Forelimb muscle (tissue), 1 donor: Measurements from ENCODE around the gene PKP4. TPM values are rescaled to one million over a fixed set of nuclear protein-coding genes. Genes with fewer than 3 reads are reported as not detected.
"Not testable (repeated sequence)": the region's sequence is repeated elsewhere in the genome, so short reads cannot be mapped to it uniquely, and the experiment has no call there.

Source experiments
- DNase-seq: peaks from one replicate; pipeline ENCODE4 v3.0.0-alpha.2; 2013; ENCODE audit warnings: low read depth
- polyA plus RNA-seq: library from polyadenylated mRNA; unstranded; fragments of 120-200 nt; gene quantifications from one replicate; pipeline ENCODE4 v1.2.1, GENCODE V29; 2013; ENCODE audit not compliant: insufficient read length

Gene PKP4
- polyA plus RNA-seq, 1 donor, result 27.0 TPM

- not testable (repeated sequence) for DNase-seq
These were observed 16.1 kb downstream of the PKP4 start for GRCh38 chr2:158472829-158473228.

- not testable (repeated sequence) for DNase-seq
These were observed 16.5 kb downstream of the PKP4 start for GRCh38 chr2:158473300-158473699.

DNA sequence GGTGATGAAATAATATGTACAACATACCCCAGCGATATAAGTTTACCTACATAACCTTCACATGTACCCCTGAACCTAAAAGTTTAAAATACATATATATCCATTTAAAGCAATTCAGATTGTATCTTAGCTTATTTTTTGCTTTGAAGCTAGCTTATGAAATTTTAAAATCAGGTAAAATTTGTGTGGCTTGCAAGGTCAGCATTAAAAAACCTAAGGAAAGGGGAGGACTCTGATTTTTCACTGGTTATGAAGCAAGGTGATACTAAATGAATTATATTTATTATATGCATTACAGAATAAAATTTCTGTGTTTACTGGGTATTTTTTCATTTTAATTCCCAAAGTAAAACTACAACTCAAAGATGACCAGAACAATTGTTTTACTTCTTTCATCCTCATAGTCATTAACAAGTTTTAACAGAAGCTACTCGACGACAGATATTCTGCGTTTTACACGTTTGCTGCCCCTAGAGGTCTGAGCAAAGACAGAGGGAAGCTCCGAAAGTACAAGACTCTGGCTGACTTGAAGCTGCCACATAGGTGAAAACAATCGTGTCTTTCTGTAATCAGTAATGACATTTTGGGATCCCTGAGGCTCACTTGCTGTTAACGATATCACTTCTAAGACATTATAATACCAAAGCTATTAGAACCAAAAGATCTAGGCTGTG, 17.1 kb downstream of the PKP4 start:
- DNase-seq, result no peak

DNA sequence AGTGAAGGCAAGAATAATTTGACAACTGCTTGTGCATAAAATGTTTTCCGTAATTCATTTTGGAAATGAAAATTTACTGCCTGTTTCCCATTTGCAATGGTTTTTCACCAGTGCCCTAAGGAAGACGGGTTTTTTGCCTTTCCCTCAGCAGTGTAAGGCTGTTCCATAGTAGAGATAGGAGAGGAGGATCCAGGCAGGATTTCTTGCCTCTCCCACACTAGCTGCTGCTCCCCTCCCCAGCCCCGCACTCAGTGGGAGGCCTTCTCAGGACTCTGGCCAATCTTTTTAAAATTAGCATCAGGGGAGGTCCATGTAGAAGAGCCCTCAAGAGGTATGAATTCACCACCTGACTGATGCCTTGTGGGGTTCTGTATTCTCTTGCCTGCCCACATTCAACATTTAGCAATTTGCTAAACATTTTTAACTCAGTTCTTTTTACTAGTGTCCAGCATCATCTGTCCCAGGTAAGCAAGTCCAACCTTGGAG, 17.8 kb downstream of the PKP4 start:
- DNase-seq, result not testable (repeated sequence)

DNA sequence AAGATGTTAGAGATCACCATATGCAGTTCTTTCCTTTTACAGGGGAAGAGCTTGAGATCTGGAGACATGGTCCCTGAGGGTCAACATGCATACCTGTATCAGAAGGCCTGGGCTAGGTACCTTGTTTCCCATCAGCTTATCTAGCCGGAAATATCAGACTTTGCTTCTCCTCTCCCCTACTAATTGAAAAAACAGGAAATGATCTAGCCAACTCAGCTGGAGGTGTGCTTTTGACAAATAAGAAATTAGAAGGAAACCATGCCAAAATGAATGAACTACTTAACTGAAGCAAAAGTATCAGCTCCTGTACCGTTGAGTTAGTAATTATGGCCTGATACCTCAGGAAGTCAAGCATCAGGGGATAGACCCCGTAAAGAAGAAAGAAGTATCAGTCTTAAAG, 20.4 kb downstream of the PKP4 start:
- DNase-seq, result no peak

- no peak for DNase-seq
These were observed 21.5 kb downstream of the PKP4 start for GRCh38 chr2:158478237-158478636.

DNA sequence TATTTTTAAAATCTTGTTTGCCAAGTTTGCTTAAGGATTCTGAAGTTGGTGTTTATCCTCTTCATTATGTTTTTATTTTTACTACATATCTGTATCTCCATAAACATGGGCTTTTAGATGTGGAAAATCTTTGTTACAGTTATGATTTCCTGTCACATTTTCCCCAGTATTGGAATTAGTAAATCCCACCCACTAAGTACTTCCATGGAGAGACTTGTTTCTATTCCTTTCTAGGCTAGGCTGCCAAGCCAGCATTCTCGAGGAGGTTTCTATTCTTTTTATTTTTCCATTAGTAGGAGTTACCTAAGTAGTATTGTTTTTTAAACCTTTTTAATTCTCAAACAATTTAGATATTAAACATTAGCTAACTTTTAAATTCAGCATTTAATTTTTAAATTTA, 22.1 kb downstream of the PKP4 start:
- no peak for DNase-seq

DNA sequence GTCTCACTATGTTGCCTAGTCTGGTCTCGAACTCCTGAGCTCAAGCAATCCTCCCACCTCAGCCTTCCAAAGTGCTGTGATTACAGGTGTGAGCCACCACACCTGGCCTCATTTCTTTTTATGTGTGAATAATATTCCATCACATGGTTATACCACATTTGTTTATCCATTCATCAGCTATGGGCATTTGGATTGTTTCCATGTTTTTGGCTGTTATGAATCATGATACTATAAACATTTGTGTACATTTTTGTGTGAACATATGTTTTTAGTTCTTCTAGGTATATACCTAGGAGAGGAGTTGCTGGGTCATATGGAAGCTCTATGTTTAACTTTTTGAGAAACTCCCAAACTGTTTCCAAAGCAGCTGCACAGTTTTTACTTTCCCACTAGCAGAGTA, 24.4 kb downstream of the PKP4 start:
- DNase-seq, result no peak

- no peak for DNase-seq
These were observed 25.8 kb downstream of the PKP4 start for GRCh38 chr2:158482594-158482993.

DNA sequence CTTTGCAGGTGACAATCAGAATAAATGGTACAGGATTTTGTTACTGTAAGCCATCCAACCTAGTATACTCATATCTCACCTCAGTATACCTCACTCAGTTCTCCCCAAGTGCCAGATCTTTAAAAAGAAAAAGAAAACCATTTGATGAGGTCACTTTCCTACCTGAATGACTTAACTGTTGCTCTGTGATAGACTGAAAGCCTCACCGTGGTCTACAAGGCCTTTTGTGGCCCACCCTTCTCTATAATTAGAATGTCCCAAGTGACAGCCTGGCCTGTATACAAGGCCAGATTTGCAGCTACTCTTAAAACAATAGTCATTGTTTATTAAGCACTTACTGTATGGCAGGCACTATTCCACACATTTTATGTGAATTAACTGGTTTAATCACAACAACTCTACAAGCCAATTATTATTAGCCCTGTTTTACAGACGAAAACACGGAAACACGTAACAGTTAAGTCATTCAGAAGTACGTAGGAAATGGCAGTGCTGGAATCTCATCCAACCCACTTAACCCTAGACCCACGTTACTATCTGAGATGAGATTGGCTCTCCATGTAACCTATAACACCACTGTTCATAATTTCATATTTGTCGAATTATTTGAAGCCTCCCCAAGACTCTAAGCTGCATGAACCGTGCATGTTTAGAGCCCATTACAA, 28.3 kb downstream of the PKP4 start:
- no peak for DNase-seq

DNA sequence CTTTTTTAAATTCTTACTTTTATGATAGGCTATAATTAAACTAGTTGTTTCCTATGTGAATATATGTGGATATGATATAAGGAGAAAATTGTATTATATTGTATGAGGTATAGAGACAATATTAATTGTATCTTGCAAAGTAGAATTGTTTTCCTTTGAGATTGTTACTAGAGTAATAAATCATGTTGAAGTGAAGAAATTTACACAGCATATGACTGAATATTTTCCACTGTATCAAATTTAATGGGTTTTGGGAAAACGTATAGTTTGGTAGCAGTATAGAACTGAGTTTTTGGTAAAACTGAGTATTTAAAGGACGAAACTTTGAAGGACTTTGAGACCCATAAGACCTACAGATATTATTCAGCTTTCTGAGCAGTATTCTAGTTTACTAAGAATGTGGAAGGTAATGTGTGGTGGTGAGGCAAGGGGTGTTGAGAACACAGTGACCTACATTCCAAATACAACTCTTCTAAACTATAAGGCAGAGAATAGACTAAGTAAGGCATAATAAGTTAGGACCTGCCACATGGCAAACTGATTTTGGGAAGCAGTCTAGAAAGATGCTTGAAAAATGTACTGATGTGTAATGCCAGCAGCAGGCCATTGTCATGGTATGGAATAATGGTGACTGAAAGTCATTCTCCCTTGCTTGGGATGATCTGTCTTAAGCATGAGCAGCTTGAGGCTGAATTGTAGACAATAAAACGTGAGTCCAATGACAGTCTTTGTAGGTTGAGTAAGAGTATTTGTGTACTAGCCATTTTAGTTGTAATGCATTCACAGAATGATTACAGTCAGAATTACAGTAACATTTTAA, 29.6 kb downstream of the PKP4 start:
- no peak for DNase-seq

DNA sequence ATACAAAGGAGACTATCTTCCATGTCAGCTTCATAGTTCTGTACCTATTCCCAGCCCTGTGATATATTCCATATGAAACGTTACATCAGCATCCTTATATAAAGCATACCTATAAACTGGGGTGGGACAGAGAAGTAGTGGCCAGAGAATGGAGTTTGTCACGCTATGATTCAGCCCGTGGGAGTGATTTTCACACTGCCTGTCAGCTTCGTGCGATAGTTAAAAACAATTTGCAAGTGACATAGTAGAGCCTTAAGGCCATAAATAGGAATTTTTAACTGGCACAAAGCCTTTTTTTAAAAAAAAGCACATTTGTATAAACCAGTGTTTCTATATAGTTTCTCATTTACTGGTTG, 30.2 kb downstream of the PKP4 start:
- DNase-seq, result no peak

DNA sequence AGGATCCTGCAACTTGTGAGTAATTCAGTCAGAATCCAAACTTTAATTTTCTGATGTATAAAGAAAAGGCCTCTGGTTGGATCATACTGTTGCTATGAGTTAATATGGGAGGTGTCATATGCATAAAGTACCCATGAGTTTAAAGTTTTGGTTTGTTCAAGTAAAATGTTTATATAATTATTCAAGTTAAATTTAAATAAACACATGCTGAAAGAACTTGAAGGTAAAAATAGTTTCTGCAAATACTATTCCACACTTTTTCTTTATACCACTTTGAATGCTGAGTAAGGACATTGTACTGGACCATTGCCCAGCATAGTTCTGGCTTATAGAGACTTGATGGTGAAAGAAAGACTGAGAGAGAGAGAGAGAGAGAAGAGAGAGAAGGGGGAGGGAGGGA, 30.7 kb downstream of the PKP4 start:
- peak; percentile 31 for DNase-seq

DNA sequence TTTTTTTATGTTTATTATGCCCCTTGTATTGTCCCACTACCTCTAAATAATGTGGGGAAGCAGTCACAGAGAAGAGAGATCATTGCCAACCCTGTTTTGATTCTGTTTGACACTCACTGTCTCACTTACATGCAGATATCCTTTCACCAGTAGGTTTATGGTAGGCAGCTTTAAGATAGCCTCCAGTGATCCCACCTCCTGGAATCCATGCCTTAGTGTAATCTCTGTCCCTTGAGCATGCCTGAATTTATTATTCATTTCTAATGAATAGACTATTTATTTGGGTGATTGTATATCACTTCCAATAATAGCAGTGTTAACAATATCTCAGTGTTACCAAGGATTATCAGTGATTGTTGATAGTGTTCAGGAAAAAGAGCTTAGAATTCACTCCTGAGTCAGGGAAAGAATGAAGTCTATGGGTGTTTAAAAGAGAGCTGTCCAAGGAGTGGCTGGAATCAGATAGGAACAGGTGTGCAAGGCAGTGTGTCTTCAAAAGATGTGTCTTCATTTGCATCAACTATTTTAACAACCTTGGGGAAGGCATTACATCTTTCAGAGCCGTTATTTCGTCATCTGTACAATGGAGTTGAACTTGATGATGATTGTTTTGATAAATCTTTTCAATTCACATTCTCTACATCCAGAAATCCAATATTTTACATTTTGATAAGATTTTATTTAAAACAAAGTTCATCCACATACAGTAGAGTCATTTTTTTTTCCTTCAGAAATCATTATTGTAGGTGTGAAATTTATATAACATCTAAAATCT, 31.9 kb downstream of the PKP4 start:
- no peak for DNase-seq

- DNase-seq, result no peak
These were observed 32.8 kb downstream of the PKP4 start for GRCh38 chr2:158489366-158490112.

- no peak for DNase-seq
These were observed 34.3 kb downstream of the PKP4 start for GRCh38 chr2:158491072-158491471.

DNA sequence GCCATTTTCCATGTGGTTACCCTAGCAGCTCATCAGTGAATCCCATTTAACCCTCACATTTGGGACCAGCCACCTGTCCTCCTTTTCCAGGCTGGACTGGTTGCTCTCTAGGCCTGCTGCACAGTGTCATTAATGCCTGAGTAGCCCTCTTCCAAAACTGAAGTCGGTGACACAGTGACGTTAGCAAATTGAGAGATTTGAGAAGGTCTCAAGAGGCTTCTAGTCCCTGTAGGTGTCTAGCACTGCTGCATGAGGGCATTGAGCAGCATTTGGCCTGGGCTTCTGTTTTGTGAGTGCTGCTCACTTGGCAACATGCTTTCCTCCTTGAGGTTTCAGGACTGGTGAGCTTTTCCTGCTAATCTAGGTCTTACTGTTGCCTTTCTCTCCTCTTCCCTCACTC, 36.7 kb downstream of the PKP4 start:
- no peak for DNase-seq

GRCh38 chr2:158495175-158495574, 38.4 kb downstream of the PKP4 start:
- no peak for DNase-seq

- no peak for DNase-seq
These were observed 40.2 kb downstream of the PKP4 start for GRCh38 chr2:158496986-158497385.

DNA sequence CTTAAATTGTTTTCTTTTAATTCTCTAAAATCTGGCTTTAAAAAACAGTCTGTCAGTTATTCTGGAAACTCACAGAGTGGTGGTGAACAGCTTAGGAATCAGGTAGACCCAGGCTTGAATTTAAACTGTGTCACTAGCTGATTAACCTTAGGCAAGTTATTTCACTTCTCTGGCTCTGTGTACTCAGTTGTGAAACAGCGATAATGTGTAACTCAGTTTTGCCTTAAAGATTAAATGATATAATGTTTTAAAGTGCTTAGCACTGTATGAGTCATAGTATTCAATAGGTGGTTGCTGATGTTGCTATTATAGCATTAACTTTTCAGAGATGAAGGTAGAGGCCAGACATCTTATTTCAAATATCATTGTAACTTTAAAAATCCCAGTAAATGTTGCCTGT, 40.7 kb downstream of the PKP4 start:
- no peak for DNase-seq

- DNase-seq, result no peak
These were observed 41.4 kb downstream of the PKP4 start for GRCh38 chr2:158498043-158498748.
